Keratinocyte (primary cell): ENCODE measurements around the gene SCFD2.

Experiments used
- CTCF ChIP-seq, 3 experiments: IDR thresholded peaks in 1 of 3; conservative IDR thresholded peaks in 1 of 3; optimal IDR thresholded peaks in 1 of 3; 2 replicates in 2 of 3; 3 replicates in 1 of 3; pipeline versions ENCODE3 to v1.5.1; 2011; ENCODE audit warnings: low read length in 3 of 3, mild to moderate bottlenecking in 3 of 3, moderate library complexity in 2 of 3, control low read depth in 1 of 3, inconsistent platforms in 1 of 3; ENCODE audit not compliant: insufficient read depth in 2 of 3; ENCODE audit errors: extremely low read depth in 1 of 3
- EZH2 ChIP-seq: IDR thresholded peaks from one replicate; pipeline ENCODE4 v1.6.1; 2012; ENCODE audit warnings: inconsistent platforms, mild to moderate bottlenecking, low read length, moderate library complexity

GRCh38 chr4:53355930-53356521 lies 9.8 kb downstream of the SCFD2 start:
- TF ChIP-seq CTCF (optimal IDR thresholded peaks at IDR 0.05 in 1 of 3, IDR thresholded peaks at IDR 0.05 in 1 of 3, conservative IDR thresholded peaks at IDR 0.05 in 1 of 3; ENCODE audit: extremely low read depth in 1 of 3, insufficient read depth in 2 of 3, low read length in 3 of 3) (no peak), EZH2 (no peak)
